ENCODE results near the gene OSBPL10.

Gene OSBPL10

GRCh38 chr3:31937225-31937624 lies 43.8 kb downstream of the OSBPL10 start:
- H3K9me3 ChIP-seq (ENCODE audit: control insufficient read depth, low read length): no peaks in the 10 kb centered on the region
- H3K4me2 ChIP-seq (ENCODE audit: low read length, poor library complexity, severe bottlenecking): no peak overlapping the region
- H4K8ac ChIP-seq (ENCODE audit: low read length): no peak overlapping the region
- H3K9ac ChIP-seq (ENCODE audit: low read length): no peak overlapping the region
- WGBS: 82% methylated on average over 4 of the region's 4 CpGs
- no peak overlapping the region for H2BK5ac ChIP-seq (ENCODE audit: low read depth, low read length, poor library complexity, severe bottlenecking)
- H3K79me1 ChIP-seq (replicated peaks; ENCODE audit: low read length, poor library complexity, severe bottlenecking): peaks cover 36% of the 10 kb centered on the region
- H4K91ac ChIP-seq (ENCODE audit: low read length): no peak overlapping the region
- peaks cover 2% of the 10 kb centered on the region for H3K4me1 ChIP-seq (ENCODE audit: control insufficient read depth, insufficient read depth, low read depth, low read length)
- H2AFZ ChIP-seq (ENCODE audit: low read depth, low read length): no peak overlapping the region
- H3K14ac ChIP-seq (ENCODE audit: low read length in 2 of 2): no peak overlapping the region
- no peak overlapping the region for H3K18ac ChIP-seq (ENCODE audit: low read depth in 1 of 2, low read length in 2 of 2)
- H3K27ac ChIP-seq (ENCODE audit: low read length, poor library complexity, severe bottlenecking): no peak overlapping the region
- H3K27me3 ChIP-seq (ENCODE audit: control insufficient read depth in 1 of 2, insufficient read depth in 1 of 2, low read length in 2 of 2): peaks cover 0 to 4% of the 10 kb centered on the region in 2 experiments
- H3K4ac ChIP-seq (ENCODE audit: low read depth in 1 of 2, low read length in 2 of 2): no peak overlapping the region
- no peak overlapping the region for H2AK5ac ChIP-seq (ENCODE audit: low read length, severe bottlenecking)
- H2BK12ac ChIP-seq (ENCODE audit: low read length in 2 of 2): no peak overlapping the region
- H2BK120ac ChIP-seq (ENCODE audit: low read depth, low read length): no peak overlapping the region
- H3K36me3 ChIP-seq (ENCODE audit: control insufficient read depth in 1 of 2, insufficient read depth in 2 of 2, low read depth in 1 of 2, low read length in 2 of 2): no peaks in the 10 kb centered on the region
- DNase-seq: no peak
- no peak overlapping the region for H3K23ac ChIP-seq (ENCODE audit: low read length in 2 of 2)
- H3K4me3 ChIP-seq (ENCODE audit: insufficient read depth in 1 of 2, low read depth in 1 of 2, low read length in 2 of 2): no peak overlapping the region
- H2BK15ac ChIP-seq (ENCODE audit: low read depth, poor library complexity, severe bottlenecking): no peak overlapping the region

GRCh38 chr3:31936420-31937060 lies 44.5 kb downstream of the OSBPL10 start:
- H2BK5ac ChIP-seq (ENCODE audit: low read depth, low read length, poor library complexity, severe bottlenecking): no peak overlapping the region
- no peak overlapping the region for H2BK15ac ChIP-seq (ENCODE audit: low read depth, poor library complexity, severe bottlenecking)
- H3K4me2 ChIP-seq (ENCODE audit: low read length, poor library complexity, severe bottlenecking): no peak overlapping the region
- H2BK120ac ChIP-seq (ENCODE audit: low read depth, low read length): no peak overlapping the region
- DNase-seq: peak; percentile 39
- no peak overlapping the region for H2AFZ ChIP-seq (ENCODE audit: low read depth, low read length)
- no peak overlapping the region for H3K9ac ChIP-seq (ENCODE audit: low read length)
- no peak overlapping the region for H3K14ac ChIP-seq (ENCODE audit: low read length in 2 of 2)
- H3K27ac ChIP-seq (ENCODE audit: low read length, poor library complexity, severe bottlenecking): no peak overlapping the region
- no peak overlapping the region for H3K4me3 ChIP-seq (ENCODE audit: insufficient read depth in 1 of 2, low read depth in 1 of 2, low read length in 2 of 2)
- no peaks in the 10 kb centered on the region for H3K4me1 ChIP-seq (ENCODE audit: control insufficient read depth, insufficient read depth, low read depth, low read length)
- peaks cover 39% of the 10 kb centered on the region for H3K79me1 ChIP-seq (replicated peaks; ENCODE audit: low read length, poor library complexity, severe bottlenecking)
- H4K8ac ChIP-seq (ENCODE audit: low read length): no peak overlapping the region
- H2AK5ac ChIP-seq (ENCODE audit: low read length, severe bottlenecking): no peak overlapping the region
- WGBS: no CpG with 5 or more reads among the region's 1 CpG
- H3K18ac ChIP-seq (ENCODE audit: low read depth in 1 of 2, low read length in 2 of 2): no peak overlapping the region
- H3K4ac ChIP-seq (ENCODE audit: low read depth in 1 of 2, low read length in 2 of 2): no peak overlapping the region
- peaks cover 0 to 4% of the 10 kb centered on the region in 2 experiments for H3K27me3 ChIP-seq (ENCODE audit: control insufficient read depth in 1 of 2, insufficient read depth in 1 of 2, low read length in 2 of 2)
- H3K36me3 ChIP-seq (ENCODE audit: control insufficient read depth in 1 of 2, insufficient read depth in 2 of 2, low read depth in 1 of 2, low read length in 2 of 2): no peaks in the 10 kb centered on the region
- H3K23ac ChIP-seq (ENCODE audit: low read length in 2 of 2): no peak overlapping the region
- H2BK12ac ChIP-seq (ENCODE audit: low read length in 2 of 2): no peak overlapping the region
- H4K91ac ChIP-seq (ENCODE audit: low read length): no peak overlapping the region
- no peaks in the 10 kb centered on the region for H3K9me3 ChIP-seq (ENCODE audit: control insufficient read depth, low read length)

- Histone ChIP-seq H2AFZ (ENCODE audit: low read depth, low read length) (no peak overlapping the region), H3K4me2 (ENCODE audit: low read length, poor library complexity, severe bottlenecking) (no peak overlapping the region), H3K9me3 (ENCODE audit: control insufficient read depth, low read length) (no peaks in the 10 kb centered on the region), H3K18ac (ENCODE audit: low read depth in 1 of 2, low read length in 2 of 2) (no peak overlapping the region), H3K14ac (ENCODE audit: low read length in 2 of 2) (no peak overlapping the region), H4K91ac (ENCODE audit: low read length) (no peak overlapping the region), H2BK120ac (ENCODE audit: low read depth, low read length) (no peak overlapping the region), H3K27me3 (ENCODE audit: control insufficient read depth in 1 of 2, insufficient read depth in 1 of 2, low read length in 2 of 2) (peaks cover 0 to 4% of the 10 kb centered on the region in 2 experiments), H2AK5ac (ENCODE audit: low read length, severe bottlenecking) (no peak overlapping the region), H3K4me1 (ENCODE audit: control insufficient read depth, insufficient read depth, low read depth, low read length) (no peaks in the 10 kb centered on the region), H3K79me1 (replicated peaks; ENCODE audit: low read length, poor library complexity, severe bottlenecking) (peaks cover 30% of the 10 kb centered on the region), H4K8ac (ENCODE audit: low read length) (no peak overlapping the region), H2BK5ac (ENCODE audit: low read depth, low read length, poor library complexity, severe bottlenecking) (no peak overlapping the region), H2BK15ac (ENCODE audit: low read depth, poor library complexity, severe bottlenecking) (no peak overlapping the region), H3K4ac (ENCODE audit: low read depth in 1 of 2, low read length in 2 of 2) (no peak overlapping the region), H3K36me3 (ENCODE audit: control insufficient read depth in 1 of 2, insufficient read depth in 2 of 2, low read depth in 1 of 2, low read length in 2 of 2) (no peaks in the 10 kb centered on the region), H3K27ac (ENCODE audit: low read length, poor library complexity, severe bottlenecking) (no peak overlapping the region), H3K4me3 (ENCODE audit: insufficient read depth in 1 of 2, low read depth in 1 of 2, low read length in 2 of 2) (no peak overlapping the region), H2BK12ac (ENCODE audit: low read length in 2 of 2) (no peak overlapping the region), H3K9ac (ENCODE audit: low read length) (no peak overlapping the region), H3K23ac (ENCODE audit: low read length in 2 of 2) (no peak overlapping the region)
- WGBS: 90% methylated on average over 2 of the region's 3 CpGs
- DNase-seq: no peak
Observed at GRCh38 chr3:31934866-31935265, 46.2 kb downstream of the OSBPL10 start.

- H3K18ac ChIP-seq (ENCODE audit: low read depth in 1 of 2, low read length in 2 of 2): no peak overlapping the region
- no peak overlapping the region for H2BK12ac ChIP-seq (ENCODE audit: low read length in 2 of 2)
- no peak overlapping the region for H2BK5ac ChIP-seq (ENCODE audit: low read depth, low read length, poor library complexity, severe bottlenecking)
- no peak overlapping the region for H4K91ac ChIP-seq (ENCODE audit: low read length)
- no CpG with 5 or more reads among the region's 1 CpG for WGBS
- H3K9ac ChIP-seq (ENCODE audit: low read length): no peak overlapping the region
- no peak overlapping the region for H3K4ac ChIP-seq (ENCODE audit: low read depth in 1 of 2, low read length in 2 of 2)
- H3K4me1 ChIP-seq (ENCODE audit: control insufficient read depth, insufficient read depth, low read depth, low read length): no peaks in the 10 kb centered on the region
- H2AFZ ChIP-seq (ENCODE audit: low read depth, low read length): no peak overlapping the region
- H3K4me3 ChIP-seq (ENCODE audit: insufficient read depth in 1 of 2, low read depth in 1 of 2, low read length in 2 of 2): no peak overlapping the region
- no peak overlapping the region for H4K8ac ChIP-seq (ENCODE audit: low read length)
- no peak overlapping the region for H3K4me2 ChIP-seq (ENCODE audit: low read length, poor library complexity, severe bottlenecking)
- no peak overlapping the region for H3K23ac ChIP-seq (ENCODE audit: low read length in 2 of 2)
- no peaks in the 10 kb centered on the region for H3K9me3 ChIP-seq (ENCODE audit: control insufficient read depth, low read length)
- H3K79me1 ChIP-seq (replicated peaks; ENCODE audit: low read length, poor library complexity, severe bottlenecking): peaks cover 24% of the 10 kb centered on the region
- H3K27ac ChIP-seq (ENCODE audit: low read length, poor library complexity, severe bottlenecking): no peak overlapping the region
- no peak overlapping the region for H2BK15ac ChIP-seq (ENCODE audit: low read depth, poor library complexity, severe bottlenecking)
- H3K27me3 ChIP-seq (ENCODE audit: control insufficient read depth in 1 of 2, insufficient read depth in 1 of 2, low read length in 2 of 2): no peaks in the 10 kb centered on the region
- DNase-seq: no peak
- H2BK120ac ChIP-seq (ENCODE audit: low read depth, low read length): no peak overlapping the region
- H2AK5ac ChIP-seq (ENCODE audit: low read length, severe bottlenecking): no peak overlapping the region
- no peak overlapping the region for H3K14ac ChIP-seq (ENCODE audit: low read length in 2 of 2)
- no peaks in the 10 kb centered on the region for H3K36me3 ChIP-seq (ENCODE audit: control insufficient read depth in 1 of 2, insufficient read depth in 2 of 2, low read depth in 1 of 2, low read length in 2 of 2)
Observed at GRCh38 chr3:31934018-31934417, 47.0 kb downstream of the OSBPL10 start.
